ENCODE data around the gene KLK11.

GRCh38 chr19:51030631-51031030, 4.2 kb upstream of the KLK11 start:
- TF ChIP-seq CTCF (IDR thresholded peaks at IDR 0.05) (no peak), POLR2AphosphoS5 (IDR thresholded peaks at IDR 0.05) (no peak)
